CD4-positive, alpha-beta T cell treated with Interleukin-17A for 1 hour (primary cell): ENCODE measurements around the gene SRPX2.
"Not testable (repeated sequence)": the region's sequence is repeated elsewhere in the genome, so short reads cannot be mapped to it uniquely, and the experiment has no call there.

ENCODE experiments used
- DNase-seq: peaks from one replicate; pipeline ENCODE4 v3.0.0-alpha.2; 2020

The SRPX2 gene

DNA sequence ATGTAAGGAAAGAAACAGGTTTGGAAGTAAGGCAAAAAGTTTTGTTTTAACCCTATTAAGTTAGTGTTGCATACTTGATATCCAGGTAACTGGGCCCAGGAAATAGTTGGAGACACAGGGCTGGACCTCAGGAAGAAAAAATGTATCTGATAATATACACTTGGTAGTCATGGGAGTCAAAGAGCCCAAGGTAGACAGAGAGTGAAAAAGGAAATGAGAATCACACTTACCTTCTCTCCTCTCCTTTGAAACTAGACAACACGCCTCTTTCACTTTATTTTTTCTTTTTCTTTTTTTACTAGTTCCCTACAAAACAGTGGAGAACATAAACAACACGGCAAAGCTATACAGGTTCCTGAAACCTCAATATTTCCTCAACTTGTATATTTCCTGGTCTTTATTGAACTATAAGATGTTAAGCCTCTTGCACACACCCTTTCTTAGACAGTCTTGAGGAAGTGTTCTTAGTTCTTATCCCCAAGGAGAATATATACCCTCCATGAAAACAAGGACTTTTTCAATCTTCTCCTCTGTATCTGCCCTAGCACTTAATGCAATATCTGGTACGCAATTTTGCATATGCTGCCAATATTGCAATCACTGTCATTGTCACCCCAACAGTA lies 60.7 kb downstream of the SRPX2 start:
- DNase-seq: no peak

DNA sequence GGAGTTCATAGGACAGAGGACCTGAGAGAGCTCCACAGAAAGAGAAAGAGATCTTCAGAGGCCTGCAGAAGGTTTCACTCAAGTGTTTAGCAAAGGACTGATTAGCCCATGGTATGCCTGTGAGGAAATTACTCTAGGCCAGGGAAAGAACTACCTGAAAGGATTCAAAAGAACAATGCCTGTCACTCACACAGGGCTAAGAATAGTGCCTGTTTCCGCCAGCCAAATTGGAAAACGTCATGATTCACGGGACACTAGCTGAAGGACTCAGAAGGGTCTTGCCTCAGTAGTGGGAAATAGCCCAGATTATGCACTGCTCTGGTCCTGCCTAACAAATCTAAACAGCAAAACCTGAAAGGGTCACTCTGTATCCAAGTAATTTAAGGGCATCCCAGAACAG lies 66.8 kb downstream of the SRPX2 start:
- DNase-seq: no peak

DNA sequence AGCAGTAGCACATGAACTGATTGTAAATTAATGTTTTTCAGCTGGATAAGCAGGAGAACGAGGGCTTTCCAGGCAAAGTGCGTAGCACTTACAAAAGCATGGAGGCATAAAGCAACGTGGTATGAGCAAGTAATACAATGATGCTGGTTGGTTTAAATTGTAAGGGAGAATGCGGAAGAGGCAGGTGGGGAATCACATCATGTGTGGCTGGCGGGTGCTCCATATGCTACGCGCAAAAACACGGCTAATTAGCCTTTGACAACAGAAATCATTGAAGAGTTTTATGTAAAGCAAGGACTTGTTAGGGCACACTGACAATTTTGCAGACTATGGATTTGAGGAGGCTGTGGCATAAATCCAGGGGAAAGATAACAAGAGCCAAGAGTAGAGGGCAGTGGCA lies 73.4 kb downstream of the SRPX2 start:
- DNase-seq: no peak

DNA sequence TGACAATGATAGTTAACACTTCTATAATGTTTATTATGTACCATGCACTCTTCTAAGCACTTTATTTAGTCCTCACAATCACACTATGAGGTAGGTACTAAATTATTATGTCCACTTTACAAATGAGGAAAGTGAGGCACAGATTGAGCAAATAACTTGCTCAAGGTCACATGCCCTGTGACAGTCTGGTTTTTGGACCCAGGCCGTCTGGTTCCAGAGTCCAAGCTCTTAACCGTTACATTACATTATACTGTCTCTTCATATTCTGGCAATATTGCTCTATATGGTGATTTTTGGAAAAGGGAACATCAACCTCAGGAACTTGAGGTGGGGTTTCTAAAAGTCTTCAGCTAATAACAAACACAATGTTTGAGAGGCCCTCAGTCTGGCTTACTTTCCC lies 75.1 kb downstream of the SRPX2 start:
- DNase-seq: no peak

DNA sequence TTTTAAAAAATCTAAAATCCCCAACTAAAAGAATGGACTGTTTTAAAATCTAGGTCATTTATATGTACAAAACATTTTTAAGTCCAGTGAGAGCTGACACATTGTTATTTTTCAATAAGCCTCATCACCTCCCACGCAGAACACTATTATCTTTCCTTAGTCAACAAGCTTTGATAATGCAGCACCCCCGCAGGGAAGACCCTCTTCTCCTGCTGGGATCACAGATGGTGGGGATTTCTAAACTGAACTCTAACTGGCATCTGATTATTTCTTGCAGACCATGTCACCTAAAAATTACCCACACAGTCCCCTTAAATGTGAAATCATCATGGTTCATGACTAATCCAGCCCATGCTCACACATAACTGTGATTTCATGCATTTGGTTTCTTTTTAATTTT lies 76.3 kb downstream of the SRPX2 start:
- no peak for DNase-seq

DNA sequence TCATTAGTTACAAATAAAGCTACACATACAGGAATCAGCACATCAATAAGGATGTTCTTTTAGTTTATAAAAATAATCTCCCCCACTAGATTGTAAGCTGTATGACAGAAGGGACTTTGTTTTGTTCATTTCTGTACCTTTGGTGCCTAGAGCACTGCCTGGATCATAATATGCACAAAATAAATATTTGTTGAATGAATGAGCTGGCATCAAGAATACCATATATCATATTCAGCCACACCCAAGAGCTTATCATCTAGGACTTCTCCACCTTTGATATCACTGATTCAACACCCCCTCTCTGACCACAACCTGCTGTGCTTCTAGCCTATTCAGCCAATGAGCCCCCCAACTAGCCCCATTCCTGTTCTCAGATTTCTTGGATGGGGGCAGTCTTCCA lies 77.3 kb downstream of the SRPX2 start:
- DNase-seq: no peak

DNA sequence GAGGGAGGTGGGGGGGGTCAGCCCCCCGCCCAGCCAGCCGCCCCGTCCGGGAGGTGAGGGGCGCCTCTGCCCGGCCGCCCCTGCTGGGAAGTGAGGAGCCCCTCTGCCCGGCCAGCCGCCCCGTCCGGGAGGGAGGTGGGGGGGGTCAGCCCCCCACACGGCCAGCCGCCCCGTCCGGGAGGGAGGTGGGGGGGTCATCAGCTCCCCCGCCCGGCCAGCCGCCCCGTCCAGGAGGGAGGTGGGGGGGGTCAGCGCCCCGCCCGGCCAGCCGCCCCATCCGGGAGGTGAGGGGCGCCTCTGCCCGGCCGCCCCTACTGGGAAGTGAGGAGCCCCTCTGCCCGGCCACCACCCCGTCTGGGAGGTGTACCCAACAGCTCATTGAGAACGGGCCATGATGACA lies 80.0 kb downstream of the SRPX2 start:
- DNase-seq: not testable (repeated sequence)
